PC-9 (cell line): ENCODE data around the gene TUBD1. TPM values are rescaled to one million over a fixed set of nuclear protein-coding genes. Genes with fewer than 3 reads are reported as not detected.
"Not testable (repeated sequence)": the region's sequence is repeated elsewhere in the genome, so short reads cannot be mapped to it uniquely, and the experiment has no call there.

ENCODE experiments used
- Bru-seq: library from RNA; stranded (reverse); fragments of 400-500 nt; gene quantifications from one replicate; lab custom pipeline; 2021; lab: Mats Ljungman, UMichigan
- BruChase-seq, 2 experiments: library from RNA; stranded (reverse); fragments of 400-500 nt; gene quantifications; one replicate each; lab custom pipeline; 2021; lab: Mats Ljungman, UMichigan
- BruUV-seq: library from RNA; stranded (reverse); fragments of 400-500 nt; replicated peaks from 2 replicates; lab custom pipeline; 2021; lab: Mats Ljungman, UMichigan
- CTCF ChIA-PET: fragments of 300-600 bp; sonication (Branson Sonifier 250); formaldehyde crosslinking; loops from one replicate; lab custom pipeline; 2022; ENCODE audit warnings: antibody characterized with exemption; lab: Charles Lee
- POLR2A ChIA-PET: fragments of 300-600 bp; sonication (Branson Sonifier 250); formaldehyde crosslinking; loops from one replicate; lab custom pipeline; 2022; ENCODE audit warnings: antibody characterized with exemption; ENCODE audit not compliant: unreplicated experiment; lab: Charles Lee
- DNase-seq, 2 experiments: peaks; one replicate each; pipeline versions ENCODE4 v3.0.0 to v3.0.0-alpha.2; 2015 to 2022; ENCODE audit warnings: mixed read lengths in 1 of 2
- H2AFZ ChIP-seq: fragments of 200-600 bp; sonication (generic); 2 replicates; pipeline ENCODE4 v1.8.1; 2017; ENCODE audit warnings: antibody characterized with exemption
- H3F3A ChIP-seq: fragments of 200-600 bp; sonication (generic); 2 replicates; pipeline ENCODE4 v1.8.1; 2017; ENCODE audit warnings: antibody characterized with exemption, mild to moderate bottlenecking, low read depth; ENCODE audit not compliant: insufficient read depth
- H3K27ac ChIP-seq: fragments of 200-600 bp; sonication (generic); 2 replicates; pipeline ENCODE4 v1.6.1; 2016; ENCODE audit warnings: mixed run types
- H3K27me3 ChIP-seq: fragments of 200-600 bp; sonication (generic); 2 replicates; pipeline ENCODE4 v1.6.1; 2016; ENCODE audit warnings: low read depth, mixed run types; ENCODE audit not compliant: insufficient read depth
- H3K36me3 ChIP-seq: fragments of 200-600 bp; sonication (generic); 2 replicates; pipeline ENCODE4 v1.6.1; 2016; ENCODE audit warnings: low read depth, mixed run types
- H3K4me1 ChIP-seq: fragments of 200-600 bp; sonication (generic); replicated peaks from 2 replicates; pipeline ENCODE4 v1.6.1; 2016; ENCODE audit warnings: mixed run types; ENCODE audit not compliant: insufficient read depth
- H3K4me2 ChIP-seq: fragments of 200-600 bp; sonication (generic); 2 replicates; pipeline ENCODE4 v1.6.1; 2017; ENCODE audit warnings: mixed run types
- H3K4me3 ChIP-seq: fragments of 200-600 bp; sonication (generic); 2 replicates; pipeline ENCODE4 v1.6.1; 2016; ENCODE audit warnings: mixed run types
- H3K79me2 ChIP-seq: fragments of 200-600 bp; sonication (generic); 2 replicates; pipeline ENCODE4 v1.6.1; 2017; ENCODE audit warnings: low read depth, mixed run types
- H3K9me2 ChIP-seq: fragments of 200-600 bp; sonication (generic); 2 replicates; pipeline ENCODE4 v1.8.1; 2017; ENCODE audit warnings: mild to moderate bottlenecking; ENCODE audit not compliant: insufficient read depth
- H3K9me3 ChIP-seq: fragments of 200-600 bp; sonication (generic); 2 replicates; pipeline ENCODE4 v1.8.1; 2016; ENCODE audit warnings: low read depth; ENCODE audit not compliant: insufficient read depth
- H4K20me1 ChIP-seq: fragments of 200-600 bp; sonication (generic); 2 replicates; pipeline ENCODE4 v1.8.1; 2017; ENCODE audit not compliant: insufficient read depth
- CTCF ChIP-seq: fragments of 200-600 bp; sonication (generic); conservative IDR thresholded peaks from 2 replicates; pipeline ENCODE4 v1.6.1; 2017; ENCODE audit warnings: mixed run types, antibody characterized with exemption, mild to moderate bottlenecking, moderate library complexity
- EZH2 ChIP-seq: fragments of 200-600 bp; sonication (generic); IDR thresholded peaks from 2 replicates; pipeline ENCODE4 v1.8.0; 2017; ENCODE audit warnings: antibody characterized with exemption, low read depth
- intact Hi-C: fragments of 100-400 bp; cut with micrococcal nuclease; formaldehyde crosslinking; loops from one replicate; pipeline ENCODE4 v1.10.0; 2022; ENCODE audit not compliant: unreplicated experiment
- long read RNA-seq: library from polyadenylated mRNA; stranded (forward); transcript quantifications from one replicate; pipeline ENCODE4 v2.0.0, GENCODE V29; 2022
- total RNA-seq: library from RNA; stranded (reverse); gene quantifications from 2 replicates; pipeline ENCODE4 v1.2.3, GENCODE V29; 2021

TUBD1 gene
- total RNA-seq, result 11.8 and 13.5 TPM in 2 replicates
- percentile 70 among the genes with signal in this experiment for Bru-seq, nascent RNA
- percentile 71 among the genes with signal in this experiment for BruChase-seq, experiment 1, labeled RNA remaining after a 2-hour chase
- BruChase-seq, experiment 2, labeled RNA remaining after a 6-hour chase, result percentile 60 among the genes with signal in this experiment
- long read RNA-seq, transcript TUBD1-201 (9 exons, 2,490 nt), result major isoform, 7 of 23 reads
- long read RNA-seq, partial matches to known transcripts, result 1 of 23 reads
- long read RNA-seq, other reads (novel, unspliced or antisense), result 11 of 23 reads

- DNase-seq, result peak; percentile 96 to 97
- H3F3A ChIP-seq, result peaks cover 12% of the 10 kb centered on the region
- intact Hi-C loops, result loop anchor here (1.0 to 2.0 kb wide), 2 partner anchors 46 to 186 kb away; partner anchors contain the start of genes PTRH2 and VMP1
- no peaks in the 10 kb centered on the region for H3K27me3 ChIP-seq
- H3K4me1 ChIP-seq, result peaks cover 24% of the 10 kb centered on the region
- H3K36me3 ChIP-seq, result 0 out of 2 replicates have a peak, but pooled peaks cover 2% of the 10 kb centered on the region
- H3K9me2 ChIP-seq, result no peaks in the 10 kb centered on the region
- peaks cover 73% of the 10 kb centered on the region for H3K79me2 ChIP-seq
- POLR2A ChIA-PET, result interaction anchor here (0.5 to 0.7 kb wide), 6 partner anchors 9 to 139 kb away, joined by 3 to 20 read pairs (median 4); no protein-coding TSS in a partner anchor
- H3K9me3 ChIP-seq, result no peaks in the 10 kb centered on the region
- CTCF ChIA-PET, result interaction anchor here (0.5 kb wide), 1 partner anchor 1208 kb away, joined by 3 read pairs; no protein-coding TSS in a partner anchor
- no peak for TF ChIP-seq EZH2
- TF ChIP-seq CTCF, result peak; percentile 19; the same call in 1 of the 2 replicates
- H3K4me2 ChIP-seq, result peak within 1 kb of the TSS; percentile 92
- BruUV-seq, result no TSS peak
- H3K27ac ChIP-seq, result peak within 1 kb of the TSS; percentile 40
- H3K4me3 ChIP-seq, result peak within 1 kb of the TSS; percentile 75
- peak within 1 kb of the TSS; percentile 83 for H2AFZ ChIP-seq
- H4K20me1 ChIP-seq, result peaks cover 21% of the 10 kb centered on the region
Measured at GRCh38 chr17:59892924-59893675, at the start of gene TUBD1, which contains the start of gene RPS6KB1. Gene TUBD1 (minus strand): TSS chr17:59892943. CDS start chr17:59891002, 1,941 bp downstream. Gene RPS6KB1 (plus strand): TSS chr17:59893121. CDS start chr17:59893185, 64 bp downstream.

GRCh38 chr17:59941131-59941530, 48.4 kb upstream of the TUBD1 start:
- POLR2A ChIA-PET, result no interaction called here
- no TSS peak for BruUV-seq

GRCh38 chr17:59940697-59941096, 48.0 kb upstream of the TUBD1 start:
- H3K4me3 ChIP-seq, H3K9me2 ChIP-seq, H3K9me3 ChIP-seq, H3K4me2 ChIP-seq, POLR2A ChIA-PET, BruUV-seq, H4K20me1 ChIP-seq, H3K27me3 ChIP-seq, intact Hi-C loops, H3F3A ChIP-seq, CTCF ChIA-PET, H3K4me1 ChIP-seq, H2AFZ ChIP-seq, H3K79me2 ChIP-seq: not testable (repeated sequence)
- peak in 1 of 2 experiments; percentile 72 for DNase-seq
- Histone ChIP-seq H3K36me3 (peaks cover 23% of the 10 kb centered on the region; the same call in 1 of the 2 replicates), H3K27ac (peak overlapping the region; percentile 38)

More at GRCh38 chr17:59941131-59941530, 48.4 kb upstream of the TUBD1 start:
- H3K79me2 ChIP-seq, result no peaks in the 10 kb centered on the region
- no peaks in the 10 kb centered on the region for H3K9me2 ChIP-seq
- H3F3A ChIP-seq, result peaks cover 14% of the 10 kb centered on the region; the same call in 1 of the 2 replicates
- peaks cover 26% of the 10 kb centered on the region; the same call in 1 of the 2 replicates for H3K36me3 ChIP-seq
- CTCF ChIA-PET, result no interaction called here
- no peak overlapping the region for H2AFZ ChIP-seq
- no peaks in the 10 kb centered on the region for H3K9me3 ChIP-seq
- H3K4me3 ChIP-seq, result no peak overlapping the region
- no peak overlapping the region for H3K4me2 ChIP-seq
- intact Hi-C loops, result no loop called here
- no peaks in the 10 kb centered on the region for H4K20me1 ChIP-seq
- no peaks in the 10 kb centered on the region for H3K27me3 ChIP-seq
- no peak for TF ChIP-seq CTCF
- peak overlapping the region; percentile 28 for H3K27ac ChIP-seq
- no peak for DNase-seq
- no peaks in the 10 kb centered on the region for H3K4me1 ChIP-seq

GRCh38 chr17:59933317-59933716, 40.6 kb upstream of the TUBD1 start:
- H3K4me1 ChIP-seq, H2AFZ ChIP-seq, BruUV-seq, H3K79me2 ChIP-seq, H3K27me3 ChIP-seq, H3F3A ChIP-seq, H3K4me3 ChIP-seq, CTCF ChIA-PET, intact Hi-C loops, H3K4me2 ChIP-seq, POLR2A ChIA-PET, DNase-seq, H3K9me2 ChIP-seq, H3K9me3 ChIP-seq, H3K27ac ChIP-seq, H4K20me1 ChIP-seq: not testable (repeated sequence)
- H3K36me3 ChIP-seq, result peaks cover 41% of the 10 kb centered on the region

GRCh38 chr17:59930768-59931167, 38.0 kb upstream of the TUBD1 start:
- H3K27ac ChIP-seq, POLR2A ChIA-PET, H3F3A ChIP-seq, H3K9me3 ChIP-seq, H4K20me1 ChIP-seq, H3K79me2 ChIP-seq, H3K27me3 ChIP-seq, CTCF ChIA-PET, H3K4me1 ChIP-seq, BruUV-seq, H2AFZ ChIP-seq, H3K4me3 ChIP-seq, intact Hi-C loops, H3K4me2 ChIP-seq, H3K9me2 ChIP-seq: not testable (repeated sequence)
- peak in 1 of 2 experiments; percentile 54 for DNase-seq
- H3K36me3 ChIP-seq, result peaks cover 35% of the 10 kb centered on the region
